A673 (cell line): ENCODE results near the gene CFAP107.

ENCODE experiments used
- CTCF ChIP-seq: fragments of 300-800, 200-600 bp; sonication (generic); conservative IDR thresholded peaks from 2 replicates; pipeline ENCODE4 v1.5.1; 2017; ENCODE audit warnings: low read depth, mild to moderate bottlenecking, antibody characterized with exemption, low read length, moderate library complexity, mixed read lengths
- EZH2 ChIP-seq: fragments of 200-600 bp; sonication (generic); IDR thresholded peaks from 2 replicates; pipeline ENCODE4 v1.6.1; 2017; ENCODE audit warnings: borderline replicate concordance, low read depth, mild to moderate bottlenecking, mixed read lengths, antibody characterized with exemption, low read length; ENCODE audit not compliant: poor library complexity, severe bottlenecking

- TF ChIP-seq CTCF (no peak), EZH2 (no peak)
Observed at GRCh38 chr1:12811409-12811784, 65.4 kb downstream of the CFAP107 start.
